Measurements from ENCODE around the gene MS4A4E.

GRCh38 chr11:60208146-60208895 lies 34.6 kb downstream of the MS4A4E start:
- TF ChIP-seq CTCF (optimal IDR thresholded peaks at IDR 0.05 in 1 of 3, IDR thresholded peaks at IDR 0.05 in 1 of 3, conservative IDR thresholded peaks at IDR 0.05 in 1 of 3; ENCODE audit: extremely low read depth in 1 of 3, insufficient read depth in 2 of 3, low read length in 3 of 3), result no peak
- TF ChIP-seq EZH2 (IDR thresholded peaks at IDR 0.05; ENCODE audit: low read length), result no peak
